Measurements from ENCODE around the gene EPC2.

DNA sequence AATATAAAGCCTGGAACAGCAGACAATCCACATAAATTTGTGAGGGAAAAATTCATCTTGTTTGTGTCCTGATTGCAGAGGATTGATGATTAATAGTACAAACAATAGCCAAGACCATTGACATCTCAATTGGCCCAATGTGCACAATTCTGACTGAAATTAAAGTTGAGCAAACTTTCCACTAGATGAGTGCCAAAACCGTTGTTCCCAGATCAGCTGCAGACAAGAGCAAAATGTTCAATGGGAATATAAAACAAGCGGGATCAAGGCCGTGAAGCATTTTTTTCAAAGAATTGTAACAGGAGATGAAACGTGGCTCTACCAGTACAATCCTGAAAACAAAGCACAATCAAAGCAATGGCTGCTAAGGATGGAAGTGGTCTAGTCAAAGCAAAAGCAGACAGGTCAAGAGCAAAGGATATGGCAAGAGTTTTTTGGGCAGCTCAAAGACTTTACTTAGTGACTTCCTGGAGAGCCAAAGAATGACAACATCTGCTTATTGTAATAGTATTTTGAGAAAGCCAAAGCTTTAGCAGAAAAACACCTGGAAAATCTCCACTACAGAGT lies 174.6 kb downstream of the EPC2 start:
- TF ChIP-seq SUZ12 (IDR thresholded peaks at IDR 0.05; ENCODE audit: extremely low read depth, insufficient read depth, insufficient read length) (no peak), ZNF274 (IDR thresholded peaks at IDR 0.05; ENCODE audit: low read depth, low read length) (no peak), YY1 (IDR thresholded peaks at IDR 0.05; ENCODE audit: insufficient read depth, insufficient read length) (no peak)
